Measurements from ENCODE around the gene KLF15. TPM values are rescaled to one million over a fixed set of nuclear protein-coding genes. Genes with fewer than 3 reads are reported as not detected.
A peak's percentile ranks its signal among the peaks of the same experiment; 100 is the strongest.
"Not testable (repeated sequence)": the region's sequence is repeated elsewhere in the genome, so short reads cannot be mapped to it uniquely, and the experiment has no call there.

The KLF15 gene
- polyA plus RNA-seq, 1 donor from 2014 or later = 0.46 TPM

DNA sequence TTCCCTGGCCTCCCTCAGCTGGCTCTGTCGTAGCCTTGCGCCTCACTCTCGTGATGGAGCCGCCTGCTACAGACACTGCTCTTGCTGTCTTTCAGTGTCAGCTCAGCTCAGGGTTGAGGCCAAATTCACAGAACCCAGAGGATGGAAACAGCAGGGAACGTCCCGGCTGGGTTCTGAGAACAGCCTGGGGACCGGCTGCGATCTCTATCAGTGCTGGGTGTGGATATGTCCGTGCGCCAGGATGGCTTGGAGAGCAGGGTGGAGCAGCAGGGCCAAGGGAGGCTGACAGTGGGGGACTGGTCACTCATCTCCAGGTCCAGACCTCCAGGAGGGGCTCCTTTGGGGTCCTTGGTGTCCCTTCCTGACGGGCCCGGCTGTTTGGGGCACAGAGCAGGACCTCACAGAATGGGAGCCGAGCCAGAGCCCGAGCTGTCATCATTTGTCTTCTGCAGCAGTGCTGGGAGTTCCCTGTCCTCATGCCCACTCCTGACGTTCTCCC is 18.4 kb downstream of the KLF15 start:
- H3K9me3 ChIP-seq (ENCODE audit: low read length) = no peaks in the 10 kb centered on the region
- H3K27me3 ChIP-seq (ENCODE audit: insufficient read depth, low read depth, low read length) = no peaks in the 10 kb centered on the region
- H4K20me1 ChIP-seq (ENCODE audit: insufficient read depth) = no peaks in the 10 kb centered on the region
- no peak for TF ChIP-seq RAD21 (conservative IDR thresholded peaks at IDR 0.05)
- peak; percentile 11 for TF ChIP-seq CTCF (IDR thresholded peaks at IDR 0.05; ENCODE audit: poor library complexity, severe bottlenecking)
- H3K79me2 ChIP-seq (replicated peaks; ENCODE audit: insufficient read depth, low read length) = no peaks in the 10 kb centered on the region
- no peaks in the 10 kb centered on the region for H3F3A ChIP-seq (ENCODE audit: insufficient read depth, low read length, poor library complexity, severe bottlenecking)
- no peak overlapping the region for H2AFZ ChIP-seq (ENCODE audit: low read depth, low read length)
- peak overlapping the region; percentile 58 for H3K9ac ChIP-seq (ENCODE audit: low read length)
- H3K4me2 ChIP-seq (ENCODE audit: low read length) = peak overlapping the region; percentile 53
- H3K36me3 ChIP-seq (ENCODE audit: insufficient read depth, low read length) = no peaks in the 10 kb centered on the region
- no peaks in the 10 kb centered on the region for H3K9me2 ChIP-seq (ENCODE audit: insufficient read depth, low read length)
- peak overlapping the region; percentile 49 for H3K4me3 ChIP-seq (ENCODE audit: low read length)
- peak overlapping the region; percentile 79 for H3K27ac ChIP-seq (ENCODE audit: low read length)

GRCh38 chr3:126337980-126338651 is 19.1 kb downstream of the KLF15 start:
- H3K36me3 ChIP-seq (ENCODE audit: insufficient read depth, low read length) = no peaks in the 10 kb centered on the region
- H3K9ac ChIP-seq (ENCODE audit: low read length) = no peak overlapping the region
- no peaks in the 10 kb centered on the region for H3K9me3 ChIP-seq (ENCODE audit: low read length)
- no peaks in the 10 kb centered on the region for H3K9me2 ChIP-seq (ENCODE audit: insufficient read depth, low read length)
- H4K20me1 ChIP-seq (ENCODE audit: insufficient read depth) = no peaks in the 10 kb centered on the region
- TF ChIP-seq POLR2AphosphoS5 (IDR thresholded peaks at IDR 0.05) (peak; percentile 77), EP300 (conservative IDR thresholded peaks at IDR 0.05; ENCODE audit: poor library complexity, severe bottlenecking) (peak; percentile 95), MXI1 (conservative IDR thresholded peaks at IDR 0.05; ENCODE audit: poor library complexity, severe bottlenecking) (no peak)
- TF ChIP-seq, protein P1, sequence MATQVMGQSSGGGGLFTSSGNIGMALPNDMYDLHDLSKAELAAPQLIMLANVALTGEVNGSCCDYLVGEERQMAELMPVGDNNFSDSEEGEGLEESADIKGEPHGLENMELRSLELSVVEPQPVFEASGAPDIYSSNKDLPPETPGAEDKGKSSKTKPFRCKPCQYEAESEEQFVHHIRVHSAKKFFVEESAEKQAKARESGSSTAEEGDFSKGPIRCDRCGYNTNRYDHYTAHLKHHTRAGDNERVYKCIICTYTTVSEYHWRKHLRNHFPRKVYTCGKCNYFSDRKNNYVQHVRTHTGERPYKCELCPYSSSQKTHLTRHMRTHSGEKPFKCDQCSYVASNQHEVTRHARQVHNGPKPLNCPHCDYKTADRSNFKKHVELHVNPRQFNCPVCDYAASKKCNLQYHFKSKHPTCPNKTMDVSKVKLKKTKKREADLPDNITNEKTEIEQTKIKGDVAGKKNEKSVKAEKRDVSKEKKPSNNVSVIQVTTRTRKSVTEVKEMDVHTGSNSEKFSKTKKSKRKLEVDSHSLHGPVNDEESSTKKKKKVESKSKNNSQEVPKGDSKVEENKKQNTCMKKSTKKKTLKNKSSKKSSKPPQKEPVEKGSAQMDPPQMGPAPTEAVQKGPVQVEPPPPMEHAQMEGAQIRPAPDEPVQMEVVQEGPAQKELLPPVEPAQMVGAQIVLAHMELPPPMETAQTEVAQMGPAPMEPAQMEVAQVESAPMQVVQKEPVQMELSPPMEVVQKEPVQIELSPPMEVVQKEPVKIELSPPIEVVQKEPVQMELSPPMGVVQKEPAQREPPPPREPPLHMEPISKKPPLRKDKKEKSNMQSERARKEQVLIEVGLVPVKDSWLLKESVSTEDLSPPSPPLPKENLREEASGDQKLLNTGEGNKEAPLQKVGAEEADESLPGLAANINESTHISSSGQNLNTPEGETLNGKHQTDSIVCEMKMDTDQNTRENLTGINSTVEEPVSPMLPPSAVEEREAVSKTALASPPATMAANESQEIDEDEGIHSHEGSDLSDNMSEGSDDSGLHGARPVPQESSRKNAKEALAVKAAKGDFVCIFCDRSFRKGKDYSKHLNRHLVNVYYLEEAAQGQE (IDR thresholded peaks at IDR 0.05; ENCODE audit: borderline replicate concordance) = no peak
- no peak overlapping the region for H3K4me2 ChIP-seq (ENCODE audit: low read length)
- no peak overlapping the region for H2AFZ ChIP-seq (ENCODE audit: low read depth, low read length)
- H3K27me3 ChIP-seq (ENCODE audit: insufficient read depth, low read depth, low read length) = no peaks in the 10 kb centered on the region
- peak overlapping the region; percentile 29 for H3K4me3 ChIP-seq (ENCODE audit: low read length)
- no peaks in the 10 kb centered on the region for H3F3A ChIP-seq (ENCODE audit: insufficient read depth, low read length, poor library complexity, severe bottlenecking)
- H3K79me2 ChIP-seq (replicated peaks; ENCODE audit: insufficient read depth, low read length) = no peaks in the 10 kb centered on the region
- H3K27ac ChIP-seq (ENCODE audit: low read length) = peak overlapping the region; percentile 79

GRCh38 chr3:126331812-126332336 is 25.3 kb downstream of the KLF15 start:
- not testable (repeated sequence) for H3K36me3 ChIP-seq (ENCODE audit: insufficient read depth, low read length); H3F3A ChIP-seq (ENCODE audit: insufficient read depth, low read length, poor library complexity, severe bottlenecking); H3K27ac ChIP-seq (ENCODE audit: low read length); H4K20me1 ChIP-seq (ENCODE audit: insufficient read depth); H3K4me3 ChIP-seq (ENCODE audit: low read length); H3K9me2 ChIP-seq (ENCODE audit: insufficient read depth, low read length); H3K27me3 ChIP-seq (ENCODE audit: insufficient read depth, low read depth, low read length); H2AFZ ChIP-seq (ENCODE audit: low read depth, low read length); H3K9ac ChIP-seq (ENCODE audit: low read length); H3K9me3 ChIP-seq (ENCODE audit: low read length); H3K79me2 ChIP-seq (replicated peaks; ENCODE audit: insufficient read depth, low read length); H3K4me2 ChIP-seq (ENCODE audit: low read length)

All from neural cell (in vitro differentiated cells).